Vagina (tissue), 2 donors: ENCODE results near the gene RFTN1. TPM values are rescaled to one million over a fixed set of nuclear protein-coding genes. Genes with fewer than 3 reads are reported as not detected.

ENCODE experiments used
- DNase-seq, 2 donors: peaks; one replicate each; pipeline ENCODE4 v3.0.0-alpha.2; 2017; ENCODE audit errors: extremely low spot score in 2 of 2
- H3K27ac ChIP-seq: fragments of 200-600 bp; sonication (generic); one replicate; pipeline ENCODE4 v1.5.1; 2019
- H3K27me3 ChIP-seq: fragments of 200-600 bp; sonication (generic); one replicate; pipeline ENCODE4 v1.5.1; 2019
- H3K36me3 ChIP-seq, 2 donors: fragments of 200-600 bp; sonication (generic); one replicate each; pipeline ENCODE4 v1.5.1; 2017 to 2019
- H3K4me1 ChIP-seq: fragments of 200-600 bp; sonication (generic); one replicate; pipeline ENCODE4 v1.5.1; 2019
- H3K4me3 ChIP-seq, 2 donors: fragments of 200-600 bp; sonication (generic); 1 replicate in 1 of 2; 2 replicates in 1 of 2; pipeline ENCODE4 v1.5.1; 2016 to 2019
- H3K9me3 ChIP-seq: fragments of 200-600 bp; sonication (generic); one replicate; pipeline ENCODE4 v1.5.1; 2019
- POLR2A ChIP-seq, 2 donors: fragments of 450-650 bp; IDR thresholded peaks; one replicate each; pipeline ENCODE4 v1.6.1; 2017; ENCODE audit warnings: antibody characterized with exemption in 2 of 2, mild to moderate bottlenecking in 2 of 2, moderate library complexity in 2 of 2
- POLR2AphosphoS5 ChIP-seq, 2 donors: sonication (generic); formaldehyde crosslinking; IDR thresholded peaks; one replicate each; pipeline ENCODE4 v1.9.0; 2017; ENCODE audit warnings: antibody characterized with exemption in 2 of 2, mild to moderate bottlenecking in 2 of 2, low read depth in 1 of 2; ENCODE audit not compliant: insufficient read depth in 1 of 2
- intact Hi-C: fragments of 100-400 bp; cut with DNase I; formaldehyde crosslinking; loops from one replicate; pipeline ENCODE4 v1.15.1; 2023
- total RNA-seq: library from RNA; depleted of rRNA; stranded (reverse); fragments of >200 nt; gene quantifications from one replicate; pipeline ENCODE4 v1.2.3, GENCODE V29; 2016
- TF ChIP-seq, protein P1 (sequence below), 3 experiments: fragments of 450-650 bp in 2 of 3; fragments of 200-600 bp in 1 of 3; sonication (generic) in 1 of 3; IDR thresholded peaks; one replicate each; pipeline ENCODE4 v1.5.1; 2017 to 2019; ENCODE audit warnings: antibody characterized with exemption in 3 of 3, mild to moderate bottlenecking in 2 of 3, moderate library complexity in 2 of 3

RFTN1 gene
- total RNA-seq, 1 donor from 2014 or later: 47.4 TPM

DNA sequence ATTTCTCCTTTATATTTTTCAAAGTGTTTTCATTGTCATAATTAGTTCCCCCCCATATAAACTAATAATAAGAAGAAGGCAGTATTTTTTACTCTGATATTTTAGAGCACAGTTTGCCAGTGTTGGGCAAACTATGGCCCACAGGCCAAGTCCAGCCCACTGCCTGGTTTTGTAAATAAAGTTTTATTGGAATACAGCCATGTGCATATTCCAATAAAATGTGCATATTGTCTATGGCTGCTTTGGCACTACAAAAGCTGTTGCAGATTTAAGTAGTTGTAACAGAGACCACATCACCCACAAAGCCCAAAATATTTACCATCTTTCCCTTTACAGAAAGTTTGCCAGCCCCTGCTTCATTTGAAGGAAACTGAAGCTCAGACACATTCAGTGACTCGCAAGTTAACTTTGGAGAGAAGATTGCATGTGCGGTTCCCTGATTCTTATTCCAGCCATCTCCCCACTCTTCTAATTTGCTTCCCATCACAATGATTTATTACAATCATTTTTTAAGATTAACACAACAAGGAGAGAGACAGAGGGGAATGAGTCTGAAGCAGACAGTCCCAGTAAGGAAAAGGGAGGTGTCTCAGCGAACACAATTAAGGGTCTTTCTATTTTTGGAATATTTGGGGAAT lies 48.9 kb downstream of the RFTN1 start:
- no peak overlapping the region for H3K4me3 ChIP-seq
- no peaks in the 10 kb centered on the region for H3K4me1 ChIP-seq
- TF ChIP-seq POLR2AphosphoS5 (IDR thresholded peaks at IDR 0.05; ENCODE audit: insufficient read depth in 1 of 2, low read depth in 1 of 2) (no peak), POLR2A (IDR thresholded peaks at IDR 0.05) (no peak)
- TF ChIP-seq, protein P1, sequence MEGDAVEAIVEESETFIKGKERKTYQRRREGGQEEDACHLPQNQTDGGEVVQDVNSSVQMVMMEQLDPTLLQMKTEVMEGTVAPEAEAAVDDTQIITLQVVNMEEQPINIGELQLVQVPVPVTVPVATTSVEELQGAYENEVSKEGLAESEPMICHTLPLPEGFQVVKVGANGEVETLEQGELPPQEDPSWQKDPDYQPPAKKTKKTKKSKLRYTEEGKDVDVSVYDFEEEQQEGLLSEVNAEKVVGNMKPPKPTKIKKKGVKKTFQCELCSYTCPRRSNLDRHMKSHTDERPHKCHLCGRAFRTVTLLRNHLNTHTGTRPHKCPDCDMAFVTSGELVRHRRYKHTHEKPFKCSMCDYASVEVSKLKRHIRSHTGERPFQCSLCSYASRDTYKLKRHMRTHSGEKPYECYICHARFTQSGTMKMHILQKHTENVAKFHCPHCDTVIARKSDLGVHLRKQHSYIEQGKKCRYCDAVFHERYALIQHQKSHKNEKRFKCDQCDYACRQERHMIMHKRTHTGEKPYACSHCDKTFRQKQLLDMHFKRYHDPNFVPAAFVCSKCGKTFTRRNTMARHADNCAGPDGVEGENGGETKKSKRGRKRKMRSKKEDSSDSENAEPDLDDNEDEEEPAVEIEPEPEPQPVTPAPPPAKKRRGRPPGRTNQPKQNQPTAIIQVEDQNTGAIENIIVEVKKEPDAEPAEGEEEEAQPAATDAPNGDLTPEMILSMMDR (IDR thresholded peaks at IDR 0.05): no peak
- no peaks in the 10 kb centered on the region for H3K36me3 ChIP-seq
- intact Hi-C loops: no loop called here
- DNase-seq: no peak
- H3K27ac ChIP-seq: no peak overlapping the region
- no peaks in the 10 kb centered on the region for H3K9me3 ChIP-seq
- H3K27me3 ChIP-seq: no peaks in the 10 kb centered on the region

DNA sequence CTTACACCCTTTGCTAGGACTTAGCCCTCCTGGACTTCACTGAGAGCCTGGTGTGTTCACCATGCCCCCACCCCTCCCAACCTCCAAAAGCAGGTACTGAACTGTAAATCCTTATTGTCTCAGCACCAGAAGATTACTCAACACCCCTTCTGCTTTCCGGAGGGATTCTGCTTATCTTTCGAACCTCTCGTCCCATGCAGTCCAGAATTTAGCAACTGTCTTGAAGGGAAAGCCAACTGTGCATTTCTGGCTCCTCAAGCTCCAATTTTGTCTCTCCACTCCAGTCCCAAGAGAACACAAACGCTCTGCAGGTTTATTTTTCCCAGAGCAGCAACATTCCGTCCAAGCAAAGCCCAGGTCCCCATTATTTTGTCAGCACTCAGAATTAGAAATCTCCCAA lies 49.6 kb downstream of the RFTN1 start:
- H3K27me3 ChIP-seq: no peaks in the 10 kb centered on the region
- intact Hi-C loops: no loop called here
- no peak for DNase-seq
- no peaks in the 10 kb centered on the region for H3K4me1 ChIP-seq
- H3K27ac ChIP-seq: no peak overlapping the region
- TF ChIP-seq POLR2A (IDR thresholded peaks at IDR 0.05) (no peak), POLR2AphosphoS5 (IDR thresholded peaks at IDR 0.05; ENCODE audit: insufficient read depth in 1 of 2, low read depth in 1 of 2) (no peak)
- TF ChIP-seq, protein P1 (IDR thresholded peaks at IDR 0.05): no peak
- H3K4me3 ChIP-seq: no peak overlapping the region
- no peaks in the 10 kb centered on the region for H3K36me3 ChIP-seq
- no peaks in the 10 kb centered on the region for H3K9me3 ChIP-seq

DNA sequence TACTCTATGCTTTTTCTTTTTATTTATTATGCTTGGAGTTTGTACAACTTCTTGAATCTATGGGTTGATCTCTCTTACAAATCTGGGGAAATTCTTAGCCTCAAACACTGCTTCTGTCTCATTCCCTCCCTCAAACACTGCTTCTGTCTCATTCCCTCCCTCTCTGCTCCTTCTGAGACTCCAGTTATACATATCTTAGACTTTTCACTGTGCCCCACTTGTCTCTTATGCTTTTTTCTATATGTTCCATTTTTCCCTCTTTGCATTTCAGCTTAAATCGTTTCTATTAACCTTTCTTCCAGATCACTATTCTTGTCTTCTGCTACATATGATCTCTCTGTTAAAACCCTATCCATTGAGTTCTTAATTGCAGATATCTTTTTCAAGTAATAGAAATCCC lies 50.4 kb downstream of the RFTN1 start:
- DNase-seq: no peak

DNA sequence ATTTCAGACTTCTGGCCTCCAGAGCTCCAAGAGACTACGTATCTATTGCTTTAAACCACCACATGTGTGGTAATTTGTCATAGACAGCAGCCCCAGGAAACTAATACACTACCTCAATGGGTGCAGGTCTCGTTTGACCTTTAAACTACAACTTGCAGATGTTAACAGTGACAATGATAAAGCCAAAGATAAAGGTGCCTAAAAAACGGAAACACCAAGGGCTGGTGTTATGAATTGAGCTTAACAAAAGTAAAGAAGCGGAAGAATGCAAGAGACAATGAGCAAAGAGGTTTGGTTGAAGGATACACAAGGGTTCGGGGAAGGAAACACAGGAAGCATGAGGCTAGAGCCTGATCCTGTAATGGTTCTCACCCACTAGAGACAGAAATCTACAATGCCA lies 50.8 kb downstream of the RFTN1 start:
- H3K9me3 ChIP-seq: no peaks in the 10 kb centered on the region
- H3K27ac ChIP-seq: no peak overlapping the region
- no peaks in the 10 kb centered on the region for H3K27me3 ChIP-seq
- no peak overlapping the region for H3K4me3 ChIP-seq
- H3K4me1 ChIP-seq: no peaks in the 10 kb centered on the region
- TF ChIP-seq, protein P1 (IDR thresholded peaks at IDR 0.05): no peak
- no peak for TF ChIP-seq POLR2A (IDR thresholded peaks at IDR 0.05)
- no peak for TF ChIP-seq POLR2AphosphoS5 (IDR thresholded peaks at IDR 0.05; ENCODE audit: insufficient read depth in 1 of 2, low read depth in 1 of 2)
- no peak for DNase-seq
- H3K36me3 ChIP-seq: no peaks in the 10 kb centered on the region
- intact Hi-C loops: no loop called here

More for the DNA sequence above, 50.4 kb downstream of the RFTN1 start:
- Histone ChIP-seq H3K4me3 (no peak overlapping the region), H3K36me3 (no peaks in the 10 kb centered on the region), H3K9me3 (no peaks in the 10 kb centered on the region), H3K27ac (no peak overlapping the region), H3K27me3 (no peaks in the 10 kb centered on the region), H3K4me1 (no peaks in the 10 kb centered on the region)
- intact Hi-C loops: no loop called here
- TF ChIP-seq, protein P1 (IDR thresholded peaks at IDR 0.05): no peak
- TF ChIP-seq POLR2A (IDR thresholded peaks at IDR 0.05): no peak
- TF ChIP-seq POLR2AphosphoS5 (IDR thresholded peaks at IDR 0.05; ENCODE audit: insufficient read depth in 1 of 2, low read depth in 1 of 2): no peak

DNA sequence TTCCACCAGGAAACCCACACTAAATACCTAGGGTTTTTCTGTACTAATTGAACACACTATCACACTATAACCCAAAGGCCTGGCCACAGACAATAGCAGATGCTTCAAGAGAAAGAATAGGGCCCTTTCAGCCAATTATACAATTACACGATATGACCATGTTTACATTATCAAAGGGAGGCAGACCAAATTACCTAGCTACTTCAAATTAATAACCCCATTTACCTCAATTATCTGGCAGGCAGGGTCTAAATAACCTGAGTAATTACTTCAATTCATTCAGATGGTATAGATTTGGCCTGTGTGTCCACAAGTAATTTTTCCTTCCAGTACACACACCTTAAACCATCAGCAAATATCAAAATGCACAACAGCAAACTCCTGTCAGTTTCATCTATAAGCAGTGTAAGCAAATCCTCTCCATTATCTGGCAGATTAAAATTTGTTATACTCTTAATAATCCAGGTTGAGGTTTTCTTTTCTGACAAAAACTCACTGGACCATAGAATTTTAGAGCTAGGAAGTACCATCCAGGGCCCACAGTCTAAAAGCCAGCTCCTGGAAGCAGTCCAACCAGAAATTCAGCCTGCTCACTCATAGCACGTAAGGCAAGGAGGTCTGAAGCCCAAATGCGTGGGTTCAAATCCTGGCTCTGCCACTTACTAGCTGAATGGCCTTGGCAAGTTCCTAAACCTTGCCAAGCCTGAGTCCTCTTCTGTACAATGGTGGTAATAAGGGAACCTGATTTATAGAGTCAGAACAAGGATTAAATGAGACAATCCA lies 51.8 kb downstream of the RFTN1 start:
- Histone ChIP-seq H3K4me3 (no peak overlapping the region), H3K4me1 (no peaks in the 10 kb centered on the region), H3K27ac (no peak overlapping the region), H3K27me3 (no peaks in the 10 kb centered on the region), H3K9me3 (no peaks in the 10 kb centered on the region), H3K36me3 (no peaks in the 10 kb centered on the region)
- intact Hi-C loops: no loop called here
- DNase-seq: no peak
- TF ChIP-seq, protein P1 (IDR thresholded peaks at IDR 0.05): no peak
- TF ChIP-seq POLR2AphosphoS5 (IDR thresholded peaks at IDR 0.05; ENCODE audit: insufficient read depth in 1 of 2, low read depth in 1 of 2) (no peak), POLR2A (IDR thresholded peaks at IDR 0.05) (no peak)
